Activated CD4-positive, alpha-beta T cell treated with anti-CD3 and anti-CD28 coated beads, Interleukin-2, amount 10 ng/mL, durations not matched to agents 7 days and 5 days (primary cell): ENCODE results near the gene SPSB3. TPM values are rescaled to one million over a fixed set of nuclear protein-coding genes. Genes with fewer than 3 reads are reported as not detected.

Experiments used
- CTCF ChIA-PET: fragments of 350-600 bp; sonication (Branson Sonifier 250); formaldehyde crosslinking; loops from one replicate; lab custom pipeline; 2021; ENCODE audit warnings: antibody characterized with exemption; lab: Charles Lee
- POLR2A ChIA-PET: fragments of 350-600 bp; sonication (Branson Sonifier 250); formaldehyde crosslinking; loops from one replicate; lab custom pipeline; 2021; ENCODE audit warnings: antibody characterized with exemption; lab: Charles Lee
- DNase-seq: peaks from one replicate; pipeline ENCODE4 v3.0.0-alpha.2; 2020
- H3K27ac Mint-ChIP-seq: one replicate; pipeline ENCODE4 v1.8.0; 2021; ENCODE audit warnings: mild to moderate bottlenecking, moderate library complexity, mixed read lengths
- H3K27me3 Mint-ChIP-seq: one replicate; pipeline ENCODE4 v1.8.0; 2021; ENCODE audit warnings: mixed read lengths
- H3K36me3 Mint-ChIP-seq: one replicate; pipeline ENCODE4 v1.8.0; 2021; ENCODE audit warnings: low read depth, mixed read lengths
- H3K4me1 Mint-ChIP-seq: one replicate; pipeline ENCODE4 v1.8.0; 2021; ENCODE audit warnings: mixed read lengths
- H3K4me3 Mint-ChIP-seq: one replicate; pipeline ENCODE4 v1.8.0; 2021; ENCODE audit warnings: mild to moderate bottlenecking, moderate library complexity, mixed read lengths
- H3K9me3 Mint-ChIP-seq: one replicate; pipeline ENCODE4 v1.8.0; 2021; ENCODE audit warnings: mixed read lengths
- total RNA-seq, 2 experiments: library from RNA; stranded (reverse); gene quantifications; one replicate each; pipeline ENCODE4 v1.2.3, GENCODE V29; 2021

SPSB3 gene
- total RNA-seq: 10 to 100 TPM; 38.0 to 42.9 TPM

DNA sequence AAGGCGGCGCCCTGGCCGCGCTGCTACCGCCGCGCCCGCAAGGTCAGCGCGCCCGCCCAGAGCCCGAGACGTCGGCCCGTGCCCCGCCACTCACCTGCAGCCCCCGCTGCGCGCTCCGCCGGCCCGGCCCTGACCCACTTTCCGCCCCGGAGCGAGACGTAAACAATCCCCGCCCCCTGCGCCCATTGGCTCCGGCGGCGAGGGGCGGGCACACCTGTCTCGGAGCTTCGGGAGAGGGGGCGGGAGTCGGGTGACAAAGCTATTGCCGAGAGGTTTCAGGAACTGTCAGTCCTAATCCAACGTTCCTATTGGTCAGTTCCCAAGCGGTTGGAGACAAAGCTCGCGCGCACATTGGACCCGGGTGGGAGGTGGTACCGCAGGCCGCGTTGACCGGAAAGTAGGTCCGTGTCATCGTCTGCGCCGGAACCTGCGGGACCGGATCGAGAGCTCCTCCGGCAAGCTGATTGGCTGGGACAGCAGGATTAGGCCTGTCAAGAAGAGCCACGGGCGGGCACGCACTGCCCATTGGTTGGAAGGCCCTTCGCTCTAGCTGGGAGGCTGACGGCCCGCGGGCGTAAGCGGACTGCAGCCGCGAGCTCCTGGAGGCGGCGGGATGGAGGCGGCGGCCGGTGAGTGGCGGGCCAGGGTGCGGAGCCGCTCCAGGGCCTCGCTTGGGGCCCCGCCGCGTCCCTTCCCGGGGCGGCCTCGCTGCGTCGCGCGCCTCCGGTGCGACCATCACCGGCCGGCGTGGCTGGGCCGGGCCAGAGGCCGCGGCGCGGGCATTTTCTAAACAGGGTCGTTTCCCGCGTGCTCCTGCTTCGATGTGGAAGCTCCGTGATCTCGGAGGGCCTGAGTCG is at the start of gene SPSB3, which contains the start of gene NUBP2:
Gene SPSB3 (minus strand): TSS at position 164 of the 857 bp plus-strand sequence. CDS start 1,088 bp downstream, outside the sequence.
Gene NUBP2 (plus strand): TSS at position 553 of the 857 bp plus-strand sequence. CDS start 61 bp downstream, at position 614.
- Mint-ChIP-seq H3K27me3 (no peaks in the 10 kb centered on the region), H3K4me3 (peak within 1 kb of the TSS; percentile 89), H3K9me3 (no peaks in the 10 kb centered on the region), H3K27ac (peak within 1 kb of the TSS; percentile 93), H3K36me3 (peaks cover 5% of the 10 kb centered on the region), H3K4me1 (peaks cover 25% of the 10 kb centered on the region)
- DNase-seq: peak; percentile 100
- ChIA-PET CTCF (interaction anchor here (0.5 to 2.0 kb wide), 16 partner anchors 8 to 182 kb away, joined by 3 to 14 read pairs (median 3); partner anchors contain the start of genes EME2, FAHD1, HAGH and MAPK8IP3), POLR2A (interaction anchor here (0.8 to 1.4 kb wide), 4 partner anchors 8 to 182 kb away, joined by 3 to 8 read pairs (median 6); partner anchors contain the start of genes EME2, MAPK8IP3, MRPS34 and RPS2)

DNA sequence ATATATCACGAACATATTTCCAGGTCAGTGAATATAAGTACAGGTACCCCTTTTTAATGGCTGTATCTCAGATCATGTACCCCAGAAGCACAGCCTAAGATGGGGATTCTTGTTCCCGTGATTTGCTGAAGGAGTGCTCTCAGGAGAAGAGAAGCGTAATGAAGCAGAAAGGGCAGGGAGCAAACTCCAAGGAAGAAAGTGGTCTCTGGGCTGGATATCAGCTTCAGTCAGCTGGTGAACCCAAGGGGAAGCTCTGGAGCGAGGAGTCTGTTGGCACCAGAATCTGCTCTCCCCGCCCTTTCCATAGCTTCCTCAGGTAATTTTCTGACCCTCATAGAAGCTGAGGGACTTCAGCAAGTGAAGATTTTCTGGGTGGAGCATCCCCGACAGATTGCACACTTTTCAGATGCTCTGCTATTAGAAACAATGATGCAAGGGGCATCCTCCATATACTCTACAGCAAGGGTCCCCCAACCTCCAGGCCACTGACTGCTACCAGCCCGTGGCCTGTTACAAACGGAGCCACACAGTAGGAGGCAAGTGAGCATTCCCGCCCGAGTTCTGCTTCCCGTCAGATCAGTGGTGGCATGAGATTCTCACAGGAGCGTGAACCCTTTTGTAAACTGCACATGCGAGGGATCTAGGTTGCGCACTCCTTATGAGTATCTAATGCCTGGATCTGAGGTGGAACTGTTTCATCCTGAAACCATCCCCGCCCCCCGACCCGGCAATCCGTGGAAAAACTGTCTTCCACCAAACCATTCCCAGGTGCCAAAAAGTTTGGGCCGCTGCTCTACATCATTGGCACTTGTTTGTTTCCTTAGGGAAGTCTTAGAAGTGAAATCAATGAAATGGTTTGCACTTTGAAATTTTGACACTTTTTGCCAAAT is 49.1 kb upstream of the SPSB3 start:
- Mint-ChIP-seq H3K4me3 (no peak overlapping the region), H3K27me3 (no peaks in the 10 kb centered on the region), H3K27ac (no peak overlapping the region), H3K4me1 (peaks cover 20% of the 10 kb centered on the region), H3K9me3 (no peaks in the 10 kb centered on the region), H3K36me3 (no peaks in the 10 kb centered on the region)
- ChIA-PET POLR2A (no interaction called here), CTCF (no interaction called here)
- no peak for DNase-seq

DNA sequence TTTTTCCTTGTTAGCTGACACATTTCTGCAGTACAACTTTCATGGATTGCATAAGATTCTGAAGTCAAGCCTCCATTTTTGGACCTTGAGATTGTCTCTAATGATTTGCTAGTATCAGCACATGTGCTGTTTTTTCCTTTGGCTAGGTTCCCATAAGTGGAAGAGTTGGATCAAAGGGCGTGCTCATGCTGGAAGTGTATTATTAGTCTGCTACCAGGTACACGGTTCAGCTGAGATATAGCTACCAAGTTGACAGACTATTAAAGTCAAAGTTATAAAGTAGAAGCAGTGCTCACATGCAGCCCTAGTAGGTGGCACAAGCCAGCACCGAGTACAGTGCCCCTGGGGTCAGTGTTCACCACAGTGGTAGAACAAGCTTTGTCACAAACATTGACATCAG is 47.8 kb upstream of the SPSB3 start:
- Mint-ChIP-seq H3K4me3 (no peak overlapping the region), H3K36me3 (no peaks in the 10 kb centered on the region), H3K27me3 (no peaks in the 10 kb centered on the region), H3K9me3 (no peaks in the 10 kb centered on the region), H3K27ac (no peak overlapping the region), H3K4me1 (peaks cover 26% of the 10 kb centered on the region)
- DNase-seq: no peak
- POLR2A ChIA-PET: no interaction called here
- CTCF ChIA-PET: no interaction called here

DNA sequence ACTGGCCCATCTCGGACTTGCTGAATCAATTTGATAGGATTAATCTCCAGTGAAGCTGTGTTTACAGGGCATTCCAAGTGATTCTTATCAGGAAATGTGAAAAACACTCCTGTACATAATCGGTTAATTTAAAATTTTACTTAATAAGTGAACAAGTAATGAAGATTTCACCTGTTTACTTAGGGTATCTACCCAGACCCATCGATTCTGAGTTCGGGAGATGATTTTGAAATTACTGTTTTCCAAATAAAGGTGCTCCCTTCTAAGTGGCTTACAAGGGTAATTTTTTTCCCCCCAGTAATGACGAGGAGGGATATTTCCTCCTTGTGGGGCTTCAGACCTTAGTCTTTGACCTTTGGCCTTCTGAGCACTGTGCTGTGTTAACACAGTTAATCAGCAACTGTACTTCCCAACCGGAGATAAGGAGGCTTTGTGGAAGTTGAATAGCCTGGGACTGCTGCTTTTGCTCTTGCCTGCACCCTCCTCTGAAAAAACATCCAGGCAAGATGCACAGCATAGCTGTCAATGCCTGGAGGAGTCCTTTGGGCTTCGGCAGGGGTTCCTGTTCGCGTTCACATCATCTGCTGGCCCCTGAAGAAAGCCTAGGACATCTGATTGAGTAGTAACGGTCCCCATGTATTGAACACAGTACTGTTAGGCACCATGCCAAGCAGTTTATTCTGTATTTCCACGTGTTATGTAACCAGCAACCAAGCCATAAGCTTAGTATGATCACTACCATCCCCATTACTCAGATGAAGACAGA is 46.5 kb upstream of the SPSB3 start:
- Mint-ChIP-seq H3K27me3 (no peaks in the 10 kb centered on the region), H3K9me3 (no peaks in the 10 kb centered on the region), H3K4me1 (peaks cover 35% of the 10 kb centered on the region), H3K36me3 (no peaks in the 10 kb centered on the region), H3K27ac (peak overlapping the region; percentile 62), H3K4me3 (peak overlapping the region; percentile 94)
- POLR2A ChIA-PET: interaction anchor here (0.5 kb wide), 1 partner anchor 9 kb away, joined by 5 read pairs; no protein-coding TSS in a partner anchor
- no peak for DNase-seq
- CTCF ChIA-PET: no interaction called here

DNA sequence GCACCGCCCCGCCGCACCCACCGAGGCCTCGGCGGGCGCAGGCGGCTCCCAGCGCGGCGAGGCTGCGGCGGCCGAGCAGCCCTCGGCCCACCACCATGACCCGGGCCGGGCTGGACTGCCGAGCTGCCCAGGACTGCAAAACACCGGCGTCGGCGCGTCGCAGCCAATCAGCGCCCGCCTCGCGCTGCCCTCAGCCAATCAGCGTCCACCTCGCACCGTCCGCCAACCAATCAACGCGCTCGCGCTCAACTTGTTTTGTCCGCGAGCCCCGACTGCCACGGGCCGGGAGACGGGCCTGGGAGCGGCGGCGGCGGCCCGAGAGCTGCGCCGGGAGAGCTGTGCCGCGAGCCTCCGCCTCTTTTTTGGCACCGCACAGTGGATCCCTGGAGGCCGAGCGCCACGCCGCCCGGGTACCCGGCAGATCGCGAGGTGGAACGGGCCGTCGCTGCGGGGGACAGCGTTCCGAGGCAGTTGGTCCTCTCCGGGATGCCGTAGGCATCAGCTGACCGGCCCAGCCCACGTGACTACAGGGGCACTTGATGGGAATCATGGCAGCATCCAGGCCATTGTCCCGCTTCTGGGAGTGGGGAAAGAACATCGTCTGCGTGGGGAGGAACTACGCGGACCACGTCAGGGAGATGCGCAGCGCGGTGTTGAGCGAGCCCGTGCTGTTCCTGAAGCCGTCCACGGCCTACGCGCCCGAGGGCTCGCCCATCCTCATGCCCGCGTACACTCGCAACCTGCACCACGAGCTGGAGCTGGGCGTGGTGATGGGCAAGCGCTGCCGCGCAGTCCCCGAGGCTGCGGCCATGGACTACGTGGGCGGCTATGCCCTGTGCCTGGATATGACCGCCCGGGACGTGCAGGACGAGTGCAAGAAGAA is 44.6 kb upstream of the SPSB3 start, which contains the start of the genes FAHD1 and HAGH:
Gene FAHD1 (plus strand): TSS at position 516 of the 883 bp plus-strand sequence. CDS start 33 bp downstream, at position 549.
Gene HAGH (minus strand): TSS at position 135 of the 883 bp plus-strand sequence. CDS start 38 bp downstream, at position 97.
- peaks cover 37% of the 10 kb centered on the region for H3K4me1 Mint-ChIP-seq
- H3K9me3 Mint-ChIP-seq: no peaks in the 10 kb centered on the region
- H3K36me3 Mint-ChIP-seq: no peaks in the 10 kb centered on the region
- peak within 1 kb of the TSS; percentile 93 for H3K27ac Mint-ChIP-seq
- no peaks in the 10 kb centered on the region for H3K27me3 Mint-ChIP-seq
- DNase-seq: peak; percentile 90
- ChIA-PET CTCF (interaction anchor here (0.6 to 1.6 kb wide), 6 partner anchors 11 to 1617 kb away, joined by 3 to 6 read pairs (median 4); partner anchors contain the start of genes NAA60, NDUFB10, NUBP2 and SPSB3), POLR2A (no interaction called here)
- H3K4me3 Mint-ChIP-seq: peak within 1 kb of the TSS; percentile 94

DNA sequence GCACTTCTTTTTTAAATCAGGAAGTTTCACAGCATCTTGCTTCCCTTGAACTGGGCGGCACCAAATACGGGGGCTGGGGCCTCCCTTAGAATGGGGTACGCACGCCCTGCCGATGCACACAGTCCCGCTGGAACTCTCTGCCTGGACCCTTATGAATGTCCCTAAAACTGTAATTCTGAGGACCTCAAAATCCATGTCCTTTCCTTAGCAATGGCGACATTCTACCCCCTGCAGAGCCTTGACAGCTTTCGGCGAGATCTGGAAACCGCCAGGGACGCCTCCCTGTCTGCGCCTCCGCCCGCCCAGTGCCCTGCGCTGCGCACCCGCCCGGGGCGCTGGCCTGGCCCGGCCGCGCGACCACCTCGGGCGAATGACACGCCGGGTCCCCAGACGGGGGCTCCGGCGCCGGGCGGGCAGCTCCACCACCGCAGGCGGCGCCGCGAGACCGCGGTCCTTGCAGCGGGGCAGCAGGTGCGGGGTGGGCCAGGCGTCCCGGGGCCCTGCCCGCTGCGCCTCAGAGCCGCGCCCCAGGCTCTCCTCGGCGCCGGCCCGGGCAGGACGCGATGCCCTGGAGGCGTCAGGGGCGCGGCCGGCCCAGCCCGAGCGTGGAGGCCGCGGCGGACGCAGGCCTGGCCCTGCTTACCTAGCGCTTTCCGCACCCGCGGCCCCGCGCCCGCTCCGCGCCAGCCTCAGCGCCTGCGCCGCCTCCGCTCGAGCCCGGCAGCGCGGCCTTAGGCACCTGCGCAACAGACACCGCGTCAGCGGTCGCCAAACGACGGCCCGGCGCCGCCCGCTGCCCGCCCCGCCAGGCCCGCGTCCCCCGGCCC is 43.7 kb upstream of the SPSB3 start:
- POLR2A ChIA-PET: no interaction called here
- Mint-ChIP-seq H3K9me3 (no peaks in the 10 kb centered on the region), H3K27ac (peak overlapping the region; percentile 86)

DNA sequence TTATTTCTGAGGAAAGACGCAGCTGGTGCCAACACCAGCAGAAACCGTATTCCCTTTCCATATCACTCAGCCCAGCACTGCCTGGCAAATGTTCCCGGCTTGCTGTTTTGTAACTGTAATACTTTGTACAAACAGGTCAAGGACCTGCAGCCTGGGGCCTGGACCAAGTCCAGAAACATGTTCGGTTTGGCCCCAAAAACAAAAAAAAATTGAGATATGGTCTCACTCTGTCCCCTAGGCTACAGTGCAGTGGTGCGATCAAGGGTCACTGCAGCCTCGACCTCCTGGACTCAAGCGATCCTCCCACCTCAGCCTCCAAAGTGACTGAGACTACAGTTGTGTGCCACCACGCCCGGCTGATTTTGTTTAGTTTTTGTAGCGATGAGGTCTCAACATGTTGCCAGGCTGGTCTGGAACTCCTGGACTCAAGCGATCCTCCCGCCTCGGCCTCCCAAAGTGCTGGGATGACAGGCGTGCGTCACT is 43.1 kb upstream of the SPSB3 start:
- Mint-ChIP-seq H3K4me1 (peaks cover 37% of the 10 kb centered on the region), H3K4me3 (peak overlapping the region; percentile 81), H3K36me3 (no peaks in the 10 kb centered on the region), H3K9me3 (no peaks in the 10 kb centered on the region), H3K27me3 (no peaks in the 10 kb centered on the region), H3K27ac (peak overlapping the region; percentile 86)
- CTCF ChIA-PET: interaction anchor here (2.6 kb wide), 1 partner anchor 11 kb away, joined by 5 read pairs; no protein-coding TSS in a partner anchor
- POLR2A ChIA-PET: no interaction called here
- no peak for DNase-seq

More for the DNA sequence above, 43.7 kb upstream of the SPSB3 start:
- peak; percentile 63 for DNase-seq
- H3K27me3 Mint-ChIP-seq: no peaks in the 10 kb centered on the region
- H3K4me1 Mint-ChIP-seq: peaks cover 37% of the 10 kb centered on the region
- H3K36me3 Mint-ChIP-seq: no peaks in the 10 kb centered on the region
- peak overlapping the region; percentile 81 for H3K4me3 Mint-ChIP-seq
- CTCF ChIA-PET: interaction anchor here (1.4 to 2.6 kb wide), 3 partner anchors 12 to 133 kb away, joined by 3 to 6 read pairs (median 5); partner anchors contain the start of genes NDUFB10, NUBP2 and SPSB3

DNA sequence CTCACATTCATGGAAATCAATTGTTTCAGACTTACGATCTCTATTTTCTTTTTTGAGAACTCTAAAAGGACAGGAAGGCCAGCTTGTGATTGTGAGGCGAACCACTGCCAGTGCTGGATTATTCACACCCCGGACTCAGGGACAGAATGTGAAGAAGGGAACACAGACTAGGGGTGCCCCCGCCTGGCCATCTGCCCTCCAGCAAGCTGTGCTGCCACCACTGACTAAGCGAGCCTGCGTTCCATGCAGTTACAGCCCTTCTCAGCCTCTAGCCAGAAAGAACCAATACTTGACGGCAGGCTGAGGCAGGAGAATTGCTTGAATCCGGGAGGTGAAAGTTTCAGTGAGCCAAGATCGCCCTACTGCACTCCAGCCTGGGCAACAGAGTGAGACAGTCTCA is 41.5 kb upstream of the SPSB3 start:
- Mint-ChIP-seq H3K27ac (no peak overlapping the region), H3K9me3 (no peaks in the 10 kb centered on the region), H3K4me3 (no peak overlapping the region), H3K4me1 (peaks cover 30% of the 10 kb centered on the region), H3K36me3 (no peaks in the 10 kb centered on the region), H3K27me3 (no peaks in the 10 kb centered on the region)
- ChIA-PET CTCF (interaction anchor here (0.6 to 2.6 kb wide), 3 partner anchors 10 to 160 kb away, joined by 3 to 5 read pairs (median 4); no protein-coding TSS in a partner anchor), POLR2A (no interaction called here)
- peak; percentile 15 for DNase-seq

DNA sequence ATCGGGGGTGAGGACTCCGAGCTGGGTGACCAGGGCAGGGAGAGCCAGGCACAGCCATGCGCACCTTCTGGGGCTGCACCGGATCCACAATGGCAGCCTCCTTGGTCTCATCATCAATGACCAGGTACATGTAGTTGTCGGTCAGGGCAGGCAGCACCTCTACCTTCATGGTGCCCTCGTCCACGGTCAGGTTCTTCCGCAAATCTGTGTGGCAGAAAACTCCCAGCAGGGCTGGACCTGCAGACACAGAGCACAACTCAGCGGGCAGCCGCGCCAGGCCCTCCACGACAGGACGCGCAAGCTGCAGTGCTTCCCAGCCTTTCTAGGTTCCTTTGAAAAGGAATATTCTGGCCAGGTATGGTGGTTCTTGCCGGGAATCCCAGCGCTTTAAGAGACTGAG is 40.4 kb upstream of the SPSB3 start:
- no peak overlapping the region for H3K27ac Mint-ChIP-seq
- no peaks in the 10 kb centered on the region for H3K9me3 Mint-ChIP-seq
- peaks cover 22% of the 10 kb centered on the region for H3K4me1 Mint-ChIP-seq
- POLR2A ChIA-PET: no interaction called here
- CTCF ChIA-PET: no interaction called here
- no peak overlapping the region for H3K4me3 Mint-ChIP-seq
- no peak for DNase-seq
- no peaks in the 10 kb centered on the region for H3K36me3 Mint-ChIP-seq
- H3K27me3 Mint-ChIP-seq: no peaks in the 10 kb centered on the region

DNA sequence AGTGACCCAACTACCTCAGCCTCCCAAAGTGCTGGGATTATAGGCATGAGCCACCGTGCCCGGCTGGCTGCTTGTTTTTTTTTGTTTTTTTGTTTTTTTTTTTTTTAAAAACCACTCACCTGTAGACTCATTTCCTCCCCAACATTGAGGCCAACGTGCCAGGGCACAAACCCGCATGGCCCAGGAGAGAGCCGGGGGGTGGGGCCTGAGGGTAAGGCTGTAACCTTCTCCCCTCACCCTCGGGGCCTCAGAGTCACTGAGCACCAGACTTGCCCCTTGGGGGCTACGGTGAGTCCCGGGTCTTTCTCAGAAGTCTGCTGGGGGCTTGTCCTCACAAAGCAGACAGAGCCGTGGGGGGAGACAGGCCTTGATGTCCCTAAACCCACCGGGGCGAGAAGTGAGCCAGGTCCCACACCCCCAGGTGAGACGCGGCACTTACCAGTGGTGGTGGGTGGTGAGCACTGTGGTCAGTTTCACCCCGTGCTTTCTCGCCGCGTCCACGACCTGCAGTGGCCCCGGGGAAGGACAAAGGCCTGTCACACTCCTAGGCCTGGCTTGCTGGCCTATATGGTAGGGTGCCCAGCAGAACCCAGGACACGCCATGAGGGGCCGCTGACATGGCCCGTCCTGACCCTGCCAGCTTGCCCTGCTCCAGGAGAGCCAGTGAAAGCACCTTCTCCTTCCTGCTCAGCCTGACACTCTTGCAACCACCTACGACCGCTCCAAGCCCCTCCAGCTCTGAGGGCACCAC is 39.7 kb upstream of the SPSB3 start:
- no peak for DNase-seq
- Mint-ChIP-seq H3K4me1 (peaks cover 18% of the 10 kb centered on the region), H3K9me3 (no peaks in the 10 kb centered on the region), H3K27ac (no peak overlapping the region), H3K4me3 (no peak overlapping the region), H3K36me3 (no peaks in the 10 kb centered on the region), H3K27me3 (no peaks in the 10 kb centered on the region)
- ChIA-PET CTCF (interaction anchor here (0.5 kb wide), 1 partner anchor 622 kb away, joined by 3 read pairs; no protein-coding TSS in a partner anchor), POLR2A (no interaction called here)
